ENCODE results near the gene UNC5C. TPM values are rescaled to one million over a fixed set of nuclear protein-coding genes. Genes with fewer than 3 reads are reported as not detected.
A peak's percentile ranks its signal among the peaks of the same experiment; 100 is the strongest.

The UNC5C gene
- total RNA-seq (2014; rRNA removed; shearing (Covaris generic)), result not detected in 2 replicates
- not detected in 2 replicates for total RNA-seq (2022)
- Bru-seq, nascent RNA, result percentile 3 among the genes with signal in this experiment
- percentile 0 among the genes with signal in this experiment for BruChase-seq, experiment 1, labeled RNA remaining after a 6-hour chase
- BruChase-seq, experiment 2, labeled RNA remaining after a 2-hour chase, result percentile 2 among the genes with signal in this experiment
- long read RNA-seq, result 0 reads

DNA sequence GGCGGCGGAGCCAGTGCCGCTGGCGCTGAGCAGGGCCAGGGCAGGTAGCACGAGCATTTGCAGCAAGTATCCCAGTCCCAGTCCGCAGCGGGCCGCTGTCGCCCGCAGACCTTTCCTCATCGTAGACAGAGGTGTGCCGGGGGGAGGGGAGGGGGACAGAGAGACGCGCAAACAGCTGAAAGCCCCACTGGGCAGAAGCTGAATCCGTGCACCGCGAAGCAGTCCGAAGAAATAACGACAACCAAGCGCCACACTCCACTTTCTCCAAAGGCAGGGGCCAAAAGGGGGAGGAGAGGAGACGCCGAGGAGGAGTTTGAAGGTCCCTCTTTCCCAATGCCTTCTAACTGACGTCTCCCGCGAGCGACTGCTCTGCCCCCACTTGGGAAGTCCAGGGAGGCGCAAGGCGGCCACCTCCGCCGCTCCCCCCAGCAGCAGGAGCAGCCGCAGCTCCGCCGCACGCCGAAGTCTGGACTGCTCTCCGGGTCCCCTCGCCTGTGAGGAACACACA, at the start of gene UNC5C:
TSS of gene UNC5C (minus strand) at position 236 of the 508 bp plus-strand sequence.
- H3K4me3 ChIP-seq (ENCODE audit: low read depth, low read length, poor library complexity, severe bottlenecking), result no peak within 1 kb of the TSS
- H3K9me3 ChIP-seq (ENCODE audit: low read length), result no peaks in the 10 kb centered on the region
- ChIA-PET POLR2A (no interaction called here), CTCF (ENCODE audit: unreplicated experiment) (no interaction called here)
- H3K27ac ChIP-seq (ENCODE audit: low read depth, low read length, poor library complexity, severe bottlenecking), result no peak within 1 kb of the TSS
- H3K4me1 ChIP-seq (ENCODE audit: insufficient read depth, low read length, poor library complexity, severe bottlenecking), result no peaks in the 10 kb centered on the region
- no peaks in the 10 kb centered on the region for H4K20me1 ChIP-seq (ENCODE audit: insufficient read depth, low read length)
- intact Hi-C loops (cut with micrococcal nuclease; ENCODE audit: unreplicated experiment), result no loop called here
- no peaks in the 10 kb centered on the region for H3K36me3 ChIP-seq (ENCODE audit: insufficient read depth, low read length)
- H3K4me2 ChIP-seq (ENCODE audit: low read length), result no peak within 1 kb of the TSS
- BruUV-seq (replicated peaks), result no TSS peak
- DNase-seq (ENCODE audit: low spot score), result no peak
- no peak within 1 kb of the TSS for H2AFZ ChIP-seq (ENCODE audit: low read length)
- no peaks in the 10 kb centered on the region for H3K79me2 ChIP-seq (ENCODE audit: insufficient read depth, low read depth, low read length)
- H3K9me2 ChIP-seq (ENCODE audit: insufficient read depth, low read length), result no peaks in the 10 kb centered on the region
- TF ChIP-seq, protein P1, sequence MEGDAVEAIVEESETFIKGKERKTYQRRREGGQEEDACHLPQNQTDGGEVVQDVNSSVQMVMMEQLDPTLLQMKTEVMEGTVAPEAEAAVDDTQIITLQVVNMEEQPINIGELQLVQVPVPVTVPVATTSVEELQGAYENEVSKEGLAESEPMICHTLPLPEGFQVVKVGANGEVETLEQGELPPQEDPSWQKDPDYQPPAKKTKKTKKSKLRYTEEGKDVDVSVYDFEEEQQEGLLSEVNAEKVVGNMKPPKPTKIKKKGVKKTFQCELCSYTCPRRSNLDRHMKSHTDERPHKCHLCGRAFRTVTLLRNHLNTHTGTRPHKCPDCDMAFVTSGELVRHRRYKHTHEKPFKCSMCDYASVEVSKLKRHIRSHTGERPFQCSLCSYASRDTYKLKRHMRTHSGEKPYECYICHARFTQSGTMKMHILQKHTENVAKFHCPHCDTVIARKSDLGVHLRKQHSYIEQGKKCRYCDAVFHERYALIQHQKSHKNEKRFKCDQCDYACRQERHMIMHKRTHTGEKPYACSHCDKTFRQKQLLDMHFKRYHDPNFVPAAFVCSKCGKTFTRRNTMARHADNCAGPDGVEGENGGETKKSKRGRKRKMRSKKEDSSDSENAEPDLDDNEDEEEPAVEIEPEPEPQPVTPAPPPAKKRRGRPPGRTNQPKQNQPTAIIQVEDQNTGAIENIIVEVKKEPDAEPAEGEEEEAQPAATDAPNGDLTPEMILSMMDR (conservative IDR thresholded peaks at IDR 0.05; ENCODE audit: low read length), result no peak

DNA sequence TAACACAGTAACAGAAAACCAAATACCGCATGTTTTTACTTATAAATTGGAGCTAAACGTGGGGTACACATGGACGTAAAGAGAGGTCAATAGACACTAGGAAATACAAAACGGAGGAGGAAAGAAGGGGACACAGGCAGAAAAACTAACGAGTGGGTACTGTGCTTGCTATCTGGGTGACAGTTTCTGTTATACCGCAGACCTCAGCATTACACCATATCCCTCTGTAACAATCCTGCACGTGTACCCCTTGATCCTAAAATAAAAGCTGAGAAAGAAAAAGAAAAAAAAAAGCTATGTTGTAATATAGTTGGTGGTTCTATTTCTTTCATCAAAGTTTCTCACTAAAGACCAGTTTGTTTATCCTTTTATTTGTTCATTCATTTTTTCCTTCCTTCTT, 47.9 kb upstream of the UNC5C start:
- no peaks in the 10 kb centered on the region for H3K36me3 ChIP-seq (ENCODE audit: insufficient read depth, low read length)
- H3K4me1 ChIP-seq (ENCODE audit: insufficient read depth, low read length, poor library complexity, severe bottlenecking), result no peaks in the 10 kb centered on the region
- ChIA-PET CTCF (ENCODE audit: unreplicated experiment) (no interaction called here), POLR2A (interaction anchor here (0.7 kb wide), 1 partner anchor 43 kb away, joined by 3 read pairs; no protein-coding TSS in a partner anchor)
- H3K4me2 ChIP-seq (ENCODE audit: low read length), result no peak overlapping the region
- no peak overlapping the region for H3K4me3 ChIP-seq (ENCODE audit: low read depth, low read length, poor library complexity, severe bottlenecking)
- no peak for TF ChIP-seq EZH2phosphoT487 (IDR thresholded peaks at IDR 0.05; ENCODE audit: borderline replicate concordance, low read depth, low read length)
- TF ChIP-seq, protein P1 (conservative IDR thresholded peaks at IDR 0.05; ENCODE audit: low read length), result no peak
- no peak overlapping the region for H3K27ac ChIP-seq (ENCODE audit: low read depth, low read length, poor library complexity, severe bottlenecking)
- no TSS peak for BruUV-seq (replicated peaks)
- no peak overlapping the region for H2AFZ ChIP-seq (ENCODE audit: low read length)
- H3K9me2 ChIP-seq (ENCODE audit: insufficient read depth, low read length), result no peaks in the 10 kb centered on the region
- H3K9me3 ChIP-seq (ENCODE audit: low read length), result no peaks in the 10 kb centered on the region
- DNase-seq (ENCODE audit: low spot score), result no peak
- H3K79me2 ChIP-seq (ENCODE audit: insufficient read depth, low read depth, low read length), result no peaks in the 10 kb centered on the region
- H4K20me1 ChIP-seq (ENCODE audit: insufficient read depth, low read length), result no peaks in the 10 kb centered on the region
- intact Hi-C loops (cut with micrococcal nuclease; ENCODE audit: unreplicated experiment), result no loop called here

DNA sequence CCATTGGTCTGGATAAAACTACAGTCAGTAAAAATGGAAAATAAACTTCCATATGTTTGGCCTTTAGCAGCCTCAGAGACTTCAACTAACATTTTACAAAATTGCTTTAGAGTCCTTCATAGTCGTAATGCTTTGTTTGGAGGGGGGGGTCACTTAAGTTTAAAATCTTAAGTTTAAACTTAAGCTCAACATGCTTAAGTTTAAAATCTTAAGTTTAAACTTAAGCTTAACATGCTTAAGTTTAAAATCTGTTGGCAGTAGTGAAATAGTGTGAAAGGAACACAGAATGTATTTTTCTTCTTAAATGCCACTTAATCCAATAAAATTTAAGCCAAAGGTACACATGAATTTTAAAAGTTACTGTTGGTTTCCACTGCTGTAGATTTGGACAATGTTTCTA, 45.9 kb upstream of the UNC5C start:
- Histone ChIP-seq H3K4me3 (ENCODE audit: low read depth, low read length, poor library complexity, severe bottlenecking) (no peak overlapping the region), H3K9me3 (ENCODE audit: low read length) (no peaks in the 10 kb centered on the region), H3K9me2 (ENCODE audit: insufficient read depth, low read length) (no peaks in the 10 kb centered on the region), H4K20me1 (ENCODE audit: insufficient read depth, low read length) (no peaks in the 10 kb centered on the region), H3K27ac (ENCODE audit: low read depth, low read length, poor library complexity, severe bottlenecking) (no peak overlapping the region), H3K79me2 (ENCODE audit: insufficient read depth, low read depth, low read length) (no peaks in the 10 kb centered on the region), H3K4me1 (ENCODE audit: insufficient read depth, low read length, poor library complexity, severe bottlenecking) (no peaks in the 10 kb centered on the region), H2AFZ (ENCODE audit: low read length) (no peak overlapping the region), H3K4me2 (ENCODE audit: low read length) (no peak overlapping the region), H3K36me3 (ENCODE audit: insufficient read depth, low read length) (no peaks in the 10 kb centered on the region)
- TF ChIP-seq, protein P1 (conservative IDR thresholded peaks at IDR 0.05; ENCODE audit: low read length), result no peak
- no peak for TF ChIP-seq EZH2phosphoT487 (IDR thresholded peaks at IDR 0.05; ENCODE audit: borderline replicate concordance, low read depth, low read length)
- CTCF ChIA-PET (ENCODE audit: unreplicated experiment), result no interaction called here
- intact Hi-C loops (cut with micrococcal nuclease; ENCODE audit: unreplicated experiment), result no loop called here
- no peak for DNase-seq (ENCODE audit: low spot score)
- BruUV-seq (replicated peaks), result no TSS peak
- POLR2A ChIA-PET, result no interaction called here
